Middle frontal gyrus (tissue), 1 donor: ENCODE results near the gene PARP12.
A peak's percentile ranks its signal among the peaks of the same experiment; 100 is the strongest.

Source experiments
- DNase-seq: peaks from one replicate; pipeline ENCODE4 v3.0.0-alpha.2; 2015; ENCODE audit warnings: low spot score; ENCODE audit errors: extremely low spot score

PARP12 gene

GRCh38 chr7:140017034-140017433 is 45.7 kb downstream of the PARP12 start:
- DNase-seq: no peak

GRCh38 chr7:140016540-140016939 is 46.2 kb downstream of the PARP12 start:
- no peak for DNase-seq

- no peak for DNase-seq
Observed at GRCh38 chr7:140015471-140015970, 47.2 kb downstream of the PARP12 start.

GRCh38 chr7:140014123-140014522 is 48.6 kb downstream of the PARP12 start:
- DNase-seq: no peak

GRCh38 chr7:140013676-140014075 is 49.1 kb downstream of the PARP12 start:
- DNase-seq: no peak

GRCh38 chr7:140010194-140010895 is 52.4 kb downstream of the PARP12 start:
- DNase-seq: no peak

GRCh38 chr7:140009735-140010134 is 53.0 kb downstream of the PARP12 start:
- DNase-seq: no peak

GRCh38 chr7:140008755-140009610 is 53.8 kb downstream of the PARP12 start:
- DNase-seq: no peak

- no peak for DNase-seq
Observed at GRCh38 chr7:140007051-140007690, 55.6 kb downstream of the PARP12 start.

GRCh38 chr7:140006600-140006999 is 56.2 kb downstream of the PARP12 start:
- no peak for DNase-seq

- no peak for DNase-seq
Observed at GRCh38 chr7:140005754-140006503, 56.8 kb downstream of the PARP12 start.

GRCh38 chr7:140005341-140005740 is 57.4 kb downstream of the PARP12 start:
- DNase-seq: no peak

- DNase-seq: no peak
Observed at GRCh38 chr7:140004672-140005071, 58.1 kb downstream of the PARP12 start.

GRCh38 chr7:140003913-140004382 is 58.8 kb downstream of the PARP12 start:
- DNase-seq: no peak

- DNase-seq: no peak
Observed at GRCh38 chr7:140000666-140001268, 62.0 kb downstream of the PARP12 start.

- DNase-seq: no peak
Observed at GRCh38 chr7:139999516-139999915, 63.2 kb downstream of the PARP12 start.

- no peak for DNase-seq
Observed at GRCh38 chr7:139998572-139998971, 64.2 kb downstream of the PARP12 start.

- DNase-seq: peak; percentile 40
Observed at GRCh38 chr7:139995017-139995915, 67.5 kb downstream of the PARP12 start.

- DNase-seq: no peak
Observed at GRCh38 chr7:139994356-139994755, 68.4 kb downstream of the PARP12 start.

GRCh38 chr7:139993592-139993991 is 69.2 kb downstream of the PARP12 start:
- DNase-seq: no peak
